ENCODE data around the gene IKBKG. TPM values are rescaled to one million over a fixed set of nuclear protein-coding genes. Genes with fewer than 3 reads are reported as not detected.
A peak's percentile ranks its signal among the peaks of the same experiment; 100 is the strongest.

IKBKG gene
- total RNA-seq (2021; fragmentation: NEBNext Ultra II Directional; extraction: Animal tissue kit (Norgen Biotek cat#: 25700)) (18.1 and 18.7 TPM in 2 replicates), polyA plus RNA-seq (2011; rRNA removed) (17.5 and 33.3 TPM in 2 replicates), polyA minus RNA-seq (2011; rRNA and poly(A)+ RNA removed) (3.8 and 4.0 TPM in 2 replicates)
- polyA plus RNA-seq (2011; cell fraction: cytosol; rRNA removed): 21.6 TPM
- 64.6 TPM for polyA plus RNA-seq (2011; cell fraction: nucleus; rRNA removed)
- 12.4 to 19.4 TPM (median 17.3 TPM) in 4 replicates for polyA plus RNA-seq (2012, experiment 1 of 2)
- polyA plus RNA-seq (2012, experiment 2 of 2): 12.8 TPM
- 12.5 TPM for polyA plus RNA-seq (2013, experiment 1 of 2)
- 11.8 TPM for polyA plus RNA-seq (2013, experiment 2 of 2)
- polyA minus RNA-seq (2011; cell fraction: cytosol; rRNA and poly(A)+ RNA removed): 12.1 TPM
- 6.9 TPM for polyA minus RNA-seq (2011; cell fraction: nucleus; rRNA and poly(A)+ RNA removed)
- long read RNA-seq, experiment 1, partial matches to known transcripts: 8 of 8 reads
- long read RNA-seq, experiment 1, other reads (novel, unspliced or antisense): 0 of 8 reads
- long read RNA-seq, experiment 2: 0 reads

DNA sequence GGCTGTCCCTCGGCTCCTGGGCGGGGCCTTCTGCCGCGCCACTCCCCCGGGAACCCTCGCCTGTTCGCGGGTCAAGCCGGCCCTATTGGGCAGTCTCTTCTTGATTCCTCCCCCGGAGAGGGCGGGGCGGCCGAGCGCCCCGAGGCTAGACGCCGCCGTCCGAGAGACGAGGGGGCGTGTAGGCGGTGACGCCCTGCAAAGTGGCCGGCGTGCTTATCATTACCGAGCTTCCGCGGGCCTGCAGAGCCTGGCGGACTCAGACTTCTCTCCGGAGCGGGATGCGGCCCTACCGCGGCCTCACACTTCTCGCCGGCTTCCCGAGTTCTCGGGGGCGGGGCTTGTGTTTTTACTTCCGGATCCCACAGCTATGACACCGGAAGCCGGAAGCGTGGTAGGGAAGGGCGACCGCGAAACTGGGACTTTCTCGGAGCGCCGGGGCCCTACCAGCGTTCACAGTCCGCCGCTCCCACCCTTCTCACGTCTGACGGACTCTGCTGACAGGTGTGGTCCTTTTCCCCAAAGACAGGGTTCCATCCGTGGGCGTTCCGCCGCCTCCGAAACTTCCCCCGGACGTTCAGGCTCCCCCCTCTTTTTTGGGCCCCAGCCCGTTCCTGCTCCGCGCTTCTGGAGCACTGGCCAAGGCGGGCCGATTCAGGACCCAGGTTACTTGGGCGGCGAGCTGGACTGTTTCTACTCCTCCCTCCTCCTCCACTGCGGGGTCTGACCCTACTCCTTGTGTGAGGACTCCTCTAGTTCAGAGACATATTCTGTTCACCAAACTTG is at the start of gene IKBKG:
Gene IKBKG, plus strand, starts transcription at position 376 of the 783 bp plus-strand sequence. CDS start 4,383 bp downstream, outside the sequence.
- Histone ChIP-seq H3K4ac (replicated peaks; ENCODE audit: insufficient read length, low read depth, low read length) (no peak within 1 kb of the TSS), H2BK5ac (ENCODE audit: low read depth, low read length) (peak within 1 kb of the TSS; percentile 60; the same call in 1 of the 2 replicates), H3K4me1 (replicated peaks in 1 of 4; ENCODE audit: control insufficient read depth in 3 of 4, insufficient read depth in 4 of 4, low read length in 3 of 4) (peaks cover 0 to 6% (median 1%) of the 10 kb centered on the region in 4 experiments; a peak in 4 of 7 replicates), H2AFZ (ENCODE audit: low read length) (no peak within 1 kb of the TSS; the same call in none of the 2 replicates), H4K20me1 (replicated peaks in 1 of 2; ENCODE audit: control insufficient read depth in 1 of 2, insufficient read depth in 2 of 2, low read length in 2 of 2) (peaks cover 0 to 6% of the 10 kb centered on the region in 2 experiments), H3K23ac (ENCODE audit: insufficient read length) (no peak within 1 kb of the TSS), H3K27me3 (replicated peaks in 1 of 4; ENCODE audit: control insufficient read depth in 3 of 4, extremely low read depth in 1 of 4, insufficient read depth in 3 of 4, low read length in 3 of 4) (no peaks in the 10 kb centered on the region), H3K23me2 (ENCODE audit: low read depth, low read length) (peaks cover 5% of the 10 kb centered on the region; the same call in 1 of the 2 replicates), H3K9me3 (ENCODE audit: insufficient read depth in 2 of 2, low read depth in 1 of 2, low read length in 1 of 2) (no peaks in the 10 kb centered on the region), H4K8ac (ENCODE audit: extremely low read depth, insufficient read depth, low read length) (peak within 1 kb of the TSS; percentile 71; the same call in 1 of the 2 replicates), H3K36me3 (ENCODE audit: control insufficient read depth in 2 of 4, insufficient read depth in 4 of 4, low read length in 3 of 4) (peaks cover 0 to 10% (median 6%) of the 10 kb centered on the region in 4 experiments; a peak in 5 of 8 replicates), H3K56ac (replicated peaks; ENCODE audit: insufficient read length, low read depth, low read length) (peak within 1 kb of the TSS; percentile 73), H2BK20ac (ENCODE audit: low read length) (no peak within 1 kb of the TSS), H4K91ac (replicated peaks; ENCODE audit: insufficient read length, low read length) (no peak within 1 kb of the TSS), H3K79me2 (ENCODE audit: control insufficient read depth in 1 of 2, insufficient read depth in 2 of 2, low read length in 2 of 2) (peaks cover 0 to 21% of the 10 kb centered on the region in 2 experiments; a peak in 2 of 4 replicates), H2BK120ac (replicated peaks; ENCODE audit: low read depth, low read length) (no peak within 1 kb of the TSS), H3K4me2 (ENCODE audit: insufficient read depth in 1 of 2, low read depth in 2 of 2, low read length in 2 of 2) (peak within 1 kb of the TSS; percentile 85 to 96), H2AK5ac (ENCODE audit: low read depth, low read length) (no peak within 1 kb of the TSS), H3K18ac (ENCODE audit: extremely low read depth, low read length) (no peak within 1 kb of the TSS; the same call in none of the 2 replicates), H3K9ac (replicated peaks in 1 of 4; ENCODE audit: extremely low read depth in 1 of 4, low read depth in 3 of 4, low read length in 3 of 4) (peak within 1 kb of the TSS; percentile 51 to 83 (median 72)), H3K79me1 (ENCODE audit: low read depth, low read length) (0 out of 2 replicates have a peak, but pooled peaks cover 3% of the 10 kb centered on the region), H2BK15ac (ENCODE audit: low read length) (no peak within 1 kb of the TSS), H2BK12ac (ENCODE audit: low read depth, low read length) (no peak within 1 kb of the TSS), H3K4me3 (ENCODE audit: extremely low read depth in 1 of 4, insufficient read depth in 2 of 4, low read depth in 3 of 4, low read length in 4 of 4) (peak within 1 kb of the TSS; percentile 75 to 99 (median 88)), H3K27ac (ENCODE audit: low read depth, low read length) (peak within 1 kb of the TSS; percentile 73; the same call in 1 of the 2 replicates), H3K14ac (ENCODE audit: insufficient read length) (no peak within 1 kb of the TSS), H4K5ac (ENCODE audit: insufficient read length, low read depth, low read length) (peak within 1 kb of the TSS; percentile 91)
- ChIA-PET POLR2A (ENCODE audit: partially characterized antibody) (interaction anchor here (1.1 to 1.3 kb wide), 2 partner anchors 16 to 57 kb away, joined by 3 to 4 read pairs; partner anchors contain the start of gene SLC10A3), CTCF (ENCODE audit: partially characterized antibody) (interaction anchor here (0.6 kb wide), 1 partner anchor 69 kb away, joined by 3 read pairs; no protein-coding TSS in a partner anchor)
- WGBS, 2 experiments (ENCODE audit: extremely low coverage in 1 of 2, insufficient coverage in 1 of 2, insufficient read length in 1 of 2, insufficient replicate concordance in 2 of 2, low coverage in 1 of 2, low lambda C conversion rate in 2 of 2, missing lambda C conversion rate in 1 of 2): 0% methylated on average over 15 of the region's 69 CpGs; no CpG with 5 or more reads in 1 of the 2 experiments
- DNase-seq (ENCODE audit: low read depth in 1 of 2, low spot score in 2 of 2) (peak; percentile 54 to 87), FAIRE-seq (no peak)
- TF ChIP-seq ASH2L (IDR thresholded peaks at IDR 0.05; ENCODE audit: low read length): peak; percentile 41
- 0 out of 2 replicates have a peak, but pooled peaks have one; percentile 52 for TF ChIP-seq RBBP5 (IDR thresholded peaks at IDR 0.05; ENCODE audit: borderline replicate concordance, low read depth, low read length)
- TF ChIP-seq HDAC2 (IDR thresholded peaks at IDR 0.05; ENCODE audit: borderline replicate concordance in 1 of 2, low read depth in 2 of 2, low read length in 2 of 2): no peak
- TF ChIP-seq TAF1 (IDR thresholded peaks at IDR 0.05; ENCODE audit: low read depth, low read length): peak; percentile 37; the same call in 1 of the 2 replicates
- TF ChIP-seq NANOG (IDR thresholded peaks at IDR 0.05; ENCODE audit: insufficient read depth, low read depth, low read length, poor library complexity, severe bottlenecking): no peak
- TF ChIP-seq HDAC6 (IDR thresholded peaks at IDR 0.05; ENCODE audit: low read depth, low read length): no peak
- peak; percentile 87 for TF ChIP-seq PHF8 (conservative IDR thresholded peaks at IDR 0.05; ENCODE audit: low read depth, low read length)

Data from H1 (cell line).